IPS-11a (cell line): ENCODE data around the gene CDK16.

ENCODE experiments used
- H3K4me3 ChIP-seq: one replicate; pipeline ENCODE4 v1.5.1; 2013; ENCODE audit warnings: low read depth, low read length, control low read depth

CDK16 gene

GRCh38 chrX:47206316-47206715 lies 12.2 kb upstream of the CDK16 start:
- H3K4me3 ChIP-seq, result no peak overlapping the region

- H3K4me3 ChIP-seq, result no peak overlapping the region
Measured at GRCh38 chrX:47208108-47208507, 10.4 kb upstream of the CDK16 start.

DNA sequence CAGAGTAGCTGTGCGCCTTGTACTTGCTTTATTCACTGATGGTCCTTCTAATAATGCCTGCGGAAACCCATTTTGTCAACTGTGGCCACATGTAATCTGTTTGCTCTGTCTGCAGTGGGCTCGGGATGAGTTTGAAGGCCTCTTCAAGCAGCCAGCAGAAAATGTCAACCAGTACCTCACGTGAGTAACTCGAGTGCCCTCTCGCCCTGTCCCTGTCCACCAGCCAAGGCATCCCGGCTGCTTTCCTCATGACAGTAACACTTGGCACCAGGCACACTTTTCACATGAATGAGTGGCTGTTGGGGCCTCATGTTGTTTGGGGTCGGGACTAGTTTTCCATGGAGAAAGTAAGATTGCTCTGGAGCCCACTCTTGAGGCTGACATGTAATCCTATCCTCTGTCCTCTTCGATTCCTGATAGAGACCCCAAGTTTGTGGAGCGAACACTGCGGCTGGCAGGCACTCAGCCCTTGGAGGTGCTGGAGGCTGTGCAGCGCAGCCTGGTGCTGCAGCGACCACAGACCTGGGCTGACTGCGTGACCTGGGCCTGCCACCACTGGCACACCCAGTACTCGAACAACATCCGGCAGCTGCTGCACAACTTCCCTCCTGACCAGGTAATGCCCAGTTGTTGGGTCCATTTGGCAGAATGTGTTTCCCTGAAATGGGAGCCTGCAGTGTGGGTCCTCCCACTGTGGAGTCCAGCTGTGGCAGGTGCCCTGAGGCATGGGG lies 8.8 kb upstream of the CDK16 start:
- no peak overlapping the region for H3K4me3 ChIP-seq

- H3K4me3 ChIP-seq, result no peak overlapping the region
Measured at GRCh38 chrX:47210661-47211425, 7.6 kb upstream of the CDK16 start.

GRCh38 chrX:47212381-47213293 lies 5.8 kb upstream of the CDK16 start:
- no peak overlapping the region for H3K4me3 ChIP-seq

GRCh38 chrX:47214435-47215077 lies 3.9 kb upstream of the CDK16 start:
- H3K4me3 ChIP-seq, result no peak overlapping the region

DNA sequence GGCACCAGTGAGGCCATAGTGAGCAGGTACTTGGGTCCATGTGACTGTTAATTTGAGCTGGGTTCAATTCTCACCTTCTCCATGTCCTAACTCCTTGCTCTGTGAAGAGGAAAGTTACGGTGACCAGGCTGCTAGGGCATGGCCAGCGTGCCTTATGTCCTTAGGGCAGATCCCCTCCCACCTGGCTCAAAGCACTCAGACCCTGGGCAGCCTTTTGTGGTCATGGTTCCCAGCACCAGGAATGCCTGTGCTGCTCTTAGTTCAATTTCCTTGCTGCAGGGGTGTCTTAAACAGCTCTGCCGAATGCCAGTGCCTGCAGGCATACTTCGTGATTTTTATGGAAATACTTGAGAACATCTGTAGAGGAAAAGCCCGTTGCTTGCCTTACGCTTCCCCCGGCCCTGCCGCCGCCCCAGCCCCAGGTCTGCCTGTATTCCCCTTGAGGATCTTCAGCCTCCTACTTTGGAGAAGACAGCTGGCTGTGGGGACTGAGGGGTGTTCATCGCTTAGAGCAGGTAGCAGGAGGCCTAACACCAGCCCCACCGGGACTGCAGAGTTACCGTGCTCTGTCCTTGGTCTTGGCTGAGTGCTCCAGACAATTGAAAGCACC lies 3.1 kb upstream of the CDK16 start:
- H3K4me3 ChIP-seq, result no peak overlapping the region

GRCh38 chrX:47216393-47216925 lies 2.0 kb upstream of the CDK16 start:
- no peak overlapping the region for H3K4me3 ChIP-seq

DNA sequence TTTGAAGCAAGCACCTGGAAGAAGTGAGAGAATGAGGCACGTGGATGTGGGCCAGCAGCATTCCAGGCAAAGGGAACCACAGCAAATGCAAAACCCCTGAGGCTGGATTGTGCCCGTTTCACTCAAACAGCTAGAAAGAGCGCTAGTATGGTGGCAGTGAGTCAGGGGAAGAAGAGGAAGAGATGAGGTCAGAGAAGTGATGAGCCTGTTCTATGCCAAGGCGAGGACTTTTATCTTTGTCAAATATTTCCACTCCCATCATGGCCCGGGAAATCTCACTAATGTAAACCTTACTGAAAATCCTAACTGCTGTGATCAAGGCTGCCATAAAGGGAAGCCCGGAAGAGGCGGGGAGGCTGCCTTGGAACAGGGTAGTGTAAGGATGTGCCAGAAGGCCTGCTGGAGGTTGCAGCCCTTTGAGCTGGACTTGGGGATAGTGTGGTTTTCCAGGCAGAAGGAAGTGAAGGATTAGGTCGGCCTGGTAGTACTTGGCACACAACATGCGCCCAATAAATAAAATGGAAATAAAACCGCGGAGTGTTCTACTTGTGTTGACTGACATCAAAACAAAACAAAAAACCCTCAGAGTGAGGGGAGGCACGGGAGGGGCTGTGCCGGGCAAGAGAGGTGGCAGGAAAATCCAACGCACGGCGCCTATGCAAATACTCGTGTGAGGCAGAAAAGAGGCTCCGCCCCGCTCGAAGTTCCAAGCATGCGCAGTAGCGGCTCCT lies 1.2 kb upstream of the CDK16 start:
- no peak overlapping the region for H3K4me3 ChIP-seq

DNA sequence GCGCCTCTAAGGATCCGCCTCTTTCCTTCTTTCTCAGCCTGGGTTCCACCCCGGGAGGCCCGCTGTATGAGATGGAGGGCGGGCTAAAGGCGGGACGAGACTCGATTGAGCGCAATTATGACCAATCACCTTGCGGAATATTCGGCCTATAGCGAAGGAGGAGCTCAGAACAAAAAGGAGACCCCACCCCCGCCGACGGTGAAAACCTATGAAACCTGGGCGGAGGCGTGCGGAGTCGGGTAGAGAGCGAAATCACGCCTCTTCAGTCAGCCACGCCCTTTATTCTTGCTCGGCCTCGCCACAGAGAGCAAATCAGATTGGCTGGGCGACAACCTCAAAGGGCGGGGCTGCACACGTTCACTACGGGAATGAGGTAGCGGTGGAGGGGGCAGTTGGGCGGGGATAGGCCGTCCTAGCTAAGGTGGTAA lies 615 bp upstream of the CDK16 start:
- H3K4me3 ChIP-seq, result peak overlapping the region; percentile 78

DNA sequence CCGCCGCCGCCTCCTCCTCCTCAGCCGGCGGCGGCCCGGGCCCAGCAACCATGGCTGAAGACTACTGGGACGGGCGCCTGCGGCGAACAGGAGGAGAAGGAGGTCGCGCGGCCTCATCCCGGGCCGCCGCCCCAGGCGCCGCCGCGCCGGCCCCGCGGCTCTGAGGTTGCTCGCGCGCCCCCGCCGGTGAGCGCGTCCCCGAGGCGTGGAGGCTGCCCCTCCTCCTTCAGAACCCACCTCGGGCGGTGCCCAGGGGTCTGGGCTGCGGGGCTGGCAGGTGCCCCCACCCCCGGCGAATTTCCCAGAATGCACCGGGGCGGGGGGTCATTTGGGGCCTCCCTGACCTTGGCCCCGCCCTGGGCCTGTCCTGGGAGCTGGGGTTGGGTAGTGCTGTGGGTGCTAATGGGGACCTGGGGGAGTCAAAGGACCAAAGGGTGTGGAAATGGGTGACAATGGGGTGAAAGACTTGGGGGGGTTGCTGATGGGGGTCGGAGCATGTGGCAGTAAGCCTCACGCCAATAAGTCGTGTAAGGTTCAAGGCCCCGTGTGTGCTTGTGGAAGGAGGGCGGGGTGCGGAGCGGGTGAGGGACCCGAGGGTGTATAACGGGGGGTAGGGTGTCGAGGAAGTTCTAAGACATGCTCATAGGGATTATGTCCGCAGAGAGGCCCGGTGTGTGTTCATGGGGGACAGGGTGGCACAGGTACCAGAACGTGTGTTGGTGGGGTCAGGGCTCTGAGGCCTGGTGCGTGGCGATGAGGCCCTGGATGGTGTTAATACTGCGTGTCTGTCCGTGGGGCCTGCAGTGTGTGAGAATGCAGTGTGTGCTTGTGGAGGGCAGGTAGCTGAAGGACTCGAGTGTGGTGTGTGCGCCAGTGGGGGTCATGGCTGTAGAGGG lies 687 bp downstream of the CDK16 start:
- peak overlapping the region; percentile 78 for H3K4me3 ChIP-seq

DNA sequence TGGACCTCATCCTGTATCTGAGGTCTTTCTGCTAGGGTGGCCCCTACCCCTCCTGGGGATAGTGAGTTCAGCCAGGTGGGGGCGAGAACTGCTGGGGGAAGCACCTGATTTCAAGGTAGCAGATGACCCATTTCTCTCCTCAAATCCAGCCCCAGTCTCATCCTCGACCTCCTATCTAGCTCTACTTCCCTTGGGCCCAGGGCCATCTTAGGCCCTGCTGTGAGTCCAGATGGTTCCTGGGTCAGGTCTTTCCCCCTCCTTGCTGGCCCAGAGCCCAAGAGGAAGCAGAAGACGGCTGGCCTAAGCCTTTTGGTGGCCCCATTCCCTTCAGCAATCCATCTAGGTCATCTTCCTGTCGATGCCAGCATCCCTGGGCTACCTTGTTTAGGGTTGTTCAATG lies 3.3 kb downstream of the CDK16 start:
- H3K4me3 ChIP-seq, result no peak overlapping the region

DNA sequence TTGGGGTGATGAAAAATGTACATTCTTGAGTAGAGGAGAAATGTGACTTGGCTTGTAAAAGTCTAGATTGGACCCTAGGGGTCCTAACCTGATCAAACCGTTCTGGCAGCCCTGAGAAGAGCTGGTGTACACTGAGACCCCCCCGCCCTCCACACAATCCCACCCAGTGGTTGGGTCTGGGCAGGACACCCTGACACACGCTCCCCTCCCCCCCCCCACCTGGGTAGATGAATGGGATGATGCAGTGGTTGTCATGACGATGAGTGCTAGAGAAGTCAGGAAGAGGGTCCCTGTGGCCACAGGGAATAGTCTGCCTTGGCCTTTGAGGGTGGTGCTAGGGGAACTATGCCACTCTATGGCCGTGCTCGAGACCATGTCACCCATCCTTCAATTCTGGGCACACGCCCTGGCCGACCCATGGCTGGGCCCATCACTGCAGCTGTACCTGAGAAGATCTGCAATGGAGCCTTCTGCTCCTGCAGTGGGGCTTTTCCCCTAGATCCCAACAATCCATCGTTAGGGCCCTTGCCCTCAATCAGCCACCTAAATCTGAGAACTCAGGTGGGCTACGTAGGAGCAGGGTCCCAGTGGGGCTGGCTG lies 4.4 kb downstream of the CDK16 start:
- no peak overlapping the region for H3K4me3 ChIP-seq

- H3K4me3 ChIP-seq, result no peak overlapping the region
Measured at GRCh38 chrX:47223476-47224250, 5.2 kb downstream of the CDK16 start.

- H3K4me3 ChIP-seq, result no peak overlapping the region
Measured at GRCh38 chrX:47224266-47224895, 5.9 kb downstream of the CDK16 start.

DNA sequence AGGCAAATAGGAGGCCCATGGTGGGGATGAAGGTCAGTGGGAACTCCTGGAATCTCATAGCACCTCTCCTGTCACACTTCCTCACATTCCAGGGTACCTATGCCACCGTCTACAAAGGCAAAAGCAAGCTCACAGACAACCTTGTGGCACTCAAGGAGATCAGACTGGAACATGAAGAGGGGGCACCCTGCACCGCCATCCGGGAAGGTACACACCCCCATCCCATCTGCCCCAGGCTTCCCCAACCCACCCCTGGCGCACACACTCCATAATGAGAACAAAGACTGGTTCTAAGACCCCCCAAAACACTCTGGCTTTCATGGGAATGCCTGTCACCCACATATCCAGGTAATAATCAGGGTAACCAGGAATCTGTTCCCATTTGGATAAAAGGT lies 6.4 kb downstream of the CDK16 start:
- H3K4me3 ChIP-seq, result no peak overlapping the region

GRCh38 chrX:47226071-47226470 lies 7.6 kb downstream of the CDK16 start:
- no peak overlapping the region for H3K4me3 ChIP-seq
